GM18508 (cell line): ENCODE measurements around the gene SORL1.

Source experiments
- ATAC-seq: cut with Tn5 transposase; IDR thresholded peaks from one replicate; pipeline ENCODE4 v1.9.1; 2021; ENCODE audit warnings: moderate number of reproducible peaks; ENCODE audit not compliant: insufficient read depth, unreplicated experiment

Gene SORL1

GRCh38 chr11:121669422-121669821 lies 217.3 kb downstream of the SORL1 start:
- ATAC-seq = no peak

GRCh38 chr11:121670266-121670665 lies 218.2 kb downstream of the SORL1 start:
- no peak for ATAC-seq

GRCh38 chr11:121670805-121671282 lies 218.7 kb downstream of the SORL1 start:
- no peak for ATAC-seq

DNA sequence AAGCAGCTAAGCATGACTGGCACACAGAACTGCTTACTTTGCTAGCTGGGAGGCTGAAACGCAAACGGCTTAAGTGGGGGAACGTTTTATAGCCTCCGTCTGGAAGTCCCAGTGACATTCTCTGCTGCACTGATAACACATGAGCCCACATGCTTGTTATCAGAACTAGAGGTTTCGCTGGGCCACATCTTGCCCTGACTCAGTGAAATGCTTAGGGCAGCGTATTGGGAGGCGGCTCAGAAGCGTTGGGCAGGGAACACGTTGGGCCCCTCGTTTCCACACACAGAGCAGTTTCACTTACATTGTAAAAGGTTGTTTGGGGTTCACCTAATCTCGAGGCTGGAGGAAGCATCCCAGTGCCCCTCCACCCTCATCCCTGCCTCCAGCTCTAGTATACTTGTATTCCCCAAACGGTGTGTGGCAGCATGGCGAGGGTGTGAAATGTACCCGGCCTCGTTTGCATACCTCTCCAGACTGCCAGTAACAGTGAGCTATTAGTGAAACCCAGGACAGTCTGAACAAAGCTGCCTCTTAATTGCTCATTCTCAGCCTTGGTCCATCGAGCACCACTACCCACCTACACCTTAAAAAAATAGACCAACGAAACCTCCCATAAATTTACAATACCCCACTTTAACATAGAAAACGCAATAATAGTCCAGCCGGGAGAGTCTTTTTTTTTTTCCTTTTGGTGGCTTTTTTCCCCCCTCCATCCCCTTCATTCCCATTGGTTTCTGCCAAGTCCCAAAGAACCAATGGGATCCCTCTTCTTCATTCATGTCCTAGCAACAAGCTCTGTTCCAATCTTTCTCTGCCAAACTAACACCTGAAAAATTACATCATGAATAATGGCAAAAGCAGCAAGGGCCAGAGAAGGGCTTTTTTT lies 219.4 kb downstream of the SORL1 start:
- ATAC-seq = no peak

DNA sequence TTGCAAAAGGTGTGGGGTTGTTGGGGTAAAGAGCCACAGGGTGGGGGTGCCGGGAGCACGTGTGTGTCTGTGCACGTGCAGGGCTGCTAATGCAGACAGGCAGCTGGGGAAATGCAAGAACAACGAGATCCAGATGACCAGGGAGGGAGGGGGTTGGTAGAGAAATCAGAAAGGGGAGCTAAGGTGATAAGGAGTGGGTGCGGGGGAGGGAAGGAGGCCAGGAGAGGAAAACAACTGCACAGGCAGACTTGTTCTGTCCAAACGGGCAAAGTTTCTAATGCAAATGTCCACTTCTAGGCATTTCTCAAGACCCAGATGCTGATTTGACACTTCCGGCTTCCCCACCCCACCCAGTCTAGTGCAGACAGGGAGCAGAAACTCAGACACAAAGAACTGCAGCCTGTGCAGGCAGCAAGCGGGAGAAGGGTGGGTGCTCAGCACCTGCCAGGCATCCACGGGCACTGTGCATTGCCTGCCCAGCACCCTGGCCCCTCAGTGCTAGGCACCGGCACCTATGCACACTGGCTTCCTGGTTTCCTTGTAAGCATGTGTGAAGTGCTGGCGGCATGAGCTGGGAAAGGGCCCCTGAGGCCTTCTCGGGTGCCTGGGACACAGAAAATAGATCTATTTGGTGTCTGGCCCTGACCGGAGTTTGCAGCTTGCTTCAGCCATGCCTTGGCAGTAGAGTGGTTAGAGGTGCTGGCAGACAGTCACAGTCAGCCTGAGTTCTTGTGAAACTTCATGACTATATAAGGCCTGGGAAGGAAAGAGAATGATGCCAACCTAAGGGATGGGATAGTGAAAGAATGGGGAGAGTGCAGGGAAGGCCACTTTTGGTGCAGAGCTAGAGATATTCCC lies 220.7 kb downstream of the SORL1 start:
- no peak for ATAC-seq

DNA sequence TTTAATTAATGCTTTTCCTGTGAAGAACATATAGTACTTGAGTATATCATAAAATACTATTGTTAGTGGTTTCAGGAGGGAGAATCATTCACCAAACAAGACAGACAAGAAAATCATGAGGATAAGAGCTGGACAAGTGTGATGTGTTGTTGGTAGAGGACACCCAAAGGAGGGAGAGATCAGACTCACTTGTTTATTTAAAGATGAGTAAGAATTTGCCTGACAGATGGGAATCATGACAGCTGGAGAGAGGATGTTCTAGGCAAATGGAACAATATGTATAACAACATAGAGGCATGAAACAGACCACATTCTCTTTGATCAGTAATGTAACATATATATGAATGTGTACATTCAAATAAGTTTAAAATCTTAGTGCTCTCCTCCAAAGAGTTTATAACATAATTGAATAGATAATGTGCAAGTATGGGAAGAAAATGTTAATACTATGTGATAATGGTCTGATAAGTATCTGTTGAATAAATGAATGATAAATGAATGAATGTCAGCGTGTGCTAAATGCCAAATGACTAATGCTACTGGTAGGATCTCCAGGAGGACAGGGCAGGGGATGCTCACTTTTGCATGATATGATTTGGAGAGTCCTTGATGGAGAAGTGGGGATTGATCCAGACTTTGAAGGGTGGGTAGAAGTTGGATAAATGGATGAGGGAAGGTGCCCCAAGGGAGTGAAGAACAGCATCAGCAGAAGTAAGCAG lies 229.6 kb downstream of the SORL1 start:
- ATAC-seq = no peak
